Fibroblast of skin of right quadriceps (primary cell): ENCODE data around the gene ANO2.

Source experiments
- DNase-seq: peaks from one replicate; pipeline ENCODE4 v3.0.0-alpha.2; 2013

The ANO2 gene

DNA sequence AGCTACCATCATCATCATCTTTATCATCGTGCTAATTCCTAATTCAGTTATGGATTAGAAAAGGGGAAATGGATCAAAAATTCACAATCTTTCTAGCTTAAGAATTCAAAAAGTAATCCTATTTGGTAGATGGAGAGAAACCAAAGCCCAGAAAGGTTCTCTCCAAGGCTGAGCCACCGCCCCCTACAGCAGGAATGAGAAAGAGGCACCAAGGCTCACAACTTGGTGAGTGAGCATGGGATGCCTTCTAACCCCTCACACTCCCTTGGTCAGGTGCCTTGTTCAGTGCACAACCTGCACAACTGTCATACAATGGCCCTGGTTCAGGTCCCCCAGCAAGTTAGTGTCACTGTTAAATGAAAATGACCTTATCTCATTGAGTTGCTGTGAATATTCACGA lies 171.5 kb downstream of the ANO2 start:
- no peak for DNase-seq

GRCh38 chr12:5771756-5772155 lies 173.3 kb downstream of the ANO2 start:
- no peak for DNase-seq

- DNase-seq = no peak
These were observed 174.3 kb downstream of the ANO2 start for GRCh38 chr12:5770727-5771126.

- DNase-seq = no peak
These were observed 176.4 kb downstream of the ANO2 start for GRCh38 chr12:5768581-5769196.

GRCh38 chr12:5768171-5768570 lies 176.9 kb downstream of the ANO2 start:
- DNase-seq = no peak

- no peak for DNase-seq
These were observed 186.7 kb downstream of the ANO2 start for GRCh38 chr12:5758347-5758746.

GRCh38 chr12:5756338-5756842 lies 188.7 kb downstream of the ANO2 start:
- no peak for DNase-seq

- no peak for DNase-seq
These were observed 197.0 kb downstream of the ANO2 start for GRCh38 chr12:5748027-5748426.

DNA sequence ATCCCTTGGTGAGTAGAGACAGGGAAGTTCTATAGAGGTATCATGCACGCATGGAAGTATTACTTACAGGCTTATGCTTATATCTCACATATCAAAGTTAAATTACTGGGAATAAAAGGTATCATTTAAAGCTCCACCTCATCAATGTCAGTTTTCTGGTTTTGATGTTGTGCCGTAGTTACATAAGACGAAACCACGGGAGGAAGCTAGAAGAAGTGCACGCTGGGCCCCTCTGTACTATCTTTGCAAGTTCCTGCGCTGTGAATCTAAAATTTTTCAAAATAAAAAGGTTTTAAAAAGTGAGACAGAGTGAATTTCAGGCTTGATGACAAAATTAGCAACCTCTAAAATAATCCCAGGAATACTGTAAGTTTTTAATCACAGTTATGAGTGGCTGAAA lies 198.1 kb downstream of the ANO2 start:
- no peak for DNase-seq

- no peak for DNase-seq
These were observed 198.8 kb downstream of the ANO2 start for GRCh38 chr12:5746036-5746908.

GRCh38 chr12:5745251-5745888 lies 199.7 kb downstream of the ANO2 start:
- peak; percentile 70 for DNase-seq

DNA sequence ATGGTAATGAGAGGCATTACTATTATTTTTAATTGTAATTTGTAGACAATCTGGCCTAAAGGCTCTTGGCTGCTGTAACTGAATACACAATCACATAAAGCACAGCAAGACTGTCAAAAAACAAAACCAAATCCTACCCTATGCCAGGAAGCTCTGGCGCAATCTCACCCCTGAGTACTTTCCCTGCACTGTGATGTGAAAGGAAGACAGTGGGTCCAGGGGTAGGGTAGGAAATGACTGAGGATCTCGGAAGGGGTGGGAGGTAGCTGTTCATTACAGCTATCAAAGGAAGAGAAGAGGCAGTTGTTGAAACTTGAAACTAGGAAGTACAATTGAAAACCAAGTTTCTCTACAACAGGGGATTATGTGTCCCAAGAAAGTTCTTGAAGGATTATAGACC lies 202.8 kb downstream of the ANO2 start:
- no peak for DNase-seq

- no peak for DNase-seq
These were observed 205.1 kb downstream of the ANO2 start for GRCh38 chr12:5739917-5740316.

- no peak for DNase-seq
These were observed 207.3 kb downstream of the ANO2 start for GRCh38 chr12:5737778-5738177.

GRCh38 chr12:5736527-5736926 lies 208.5 kb downstream of the ANO2 start:
- no peak for DNase-seq

DNA sequence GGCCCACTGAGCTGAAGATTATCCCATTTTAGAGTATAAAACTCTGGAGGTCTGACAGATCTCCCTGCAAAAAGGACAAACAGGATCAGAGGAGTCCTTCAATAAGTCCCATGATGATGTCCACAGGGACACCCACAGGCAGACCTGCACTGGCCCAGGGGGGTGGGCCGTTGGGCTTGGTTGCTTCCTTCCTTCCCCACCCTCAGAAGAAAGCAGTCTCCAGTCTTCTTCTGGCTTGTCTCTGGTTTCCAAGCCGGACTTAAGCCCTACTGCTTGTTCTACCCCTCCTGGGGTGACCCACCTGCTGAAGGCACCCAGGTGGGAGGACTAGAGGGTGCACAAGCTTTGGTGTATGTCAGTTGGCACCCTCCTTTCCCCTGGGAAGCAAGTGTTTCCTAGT lies 209.0 kb downstream of the ANO2 start:
- no peak for DNase-seq

GRCh38 chr12:5733916-5734315 lies 211.1 kb downstream of the ANO2 start:
- DNase-seq = no peak

DNA sequence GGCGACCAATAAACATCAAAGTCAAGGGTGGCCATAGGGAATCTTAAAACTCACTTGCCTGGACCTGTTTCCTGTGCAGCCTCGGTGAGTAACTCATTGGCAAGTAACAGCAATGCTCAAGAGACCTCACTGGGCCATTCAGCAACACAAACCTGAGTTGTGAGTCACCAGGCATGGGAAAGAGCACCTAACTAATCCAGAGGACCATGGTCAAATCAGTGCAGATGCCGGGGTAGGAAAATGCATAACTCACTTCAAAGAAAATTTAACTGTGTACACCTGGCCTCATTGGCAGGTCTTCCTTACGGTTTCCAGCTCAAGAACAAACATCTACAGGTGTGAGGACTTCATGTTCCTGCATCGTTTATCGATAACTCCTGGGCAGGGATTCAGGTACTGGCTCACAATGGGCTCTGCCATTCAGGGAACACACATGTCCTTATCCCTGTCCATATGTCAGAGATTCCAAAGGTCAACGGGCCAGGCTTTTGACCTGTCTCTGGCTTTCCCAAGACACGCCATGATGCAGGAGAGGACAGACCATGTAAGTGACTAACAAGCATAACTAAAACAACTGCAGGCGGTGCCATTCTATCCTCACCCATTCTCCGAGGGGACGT lies 211.8 kb downstream of the ANO2 start:
- DNase-seq = peak; percentile 57

GRCh38 chr12:5730962-5731361 lies 214.1 kb downstream of the ANO2 start:
- DNase-seq = peak; percentile 31

DNA sequence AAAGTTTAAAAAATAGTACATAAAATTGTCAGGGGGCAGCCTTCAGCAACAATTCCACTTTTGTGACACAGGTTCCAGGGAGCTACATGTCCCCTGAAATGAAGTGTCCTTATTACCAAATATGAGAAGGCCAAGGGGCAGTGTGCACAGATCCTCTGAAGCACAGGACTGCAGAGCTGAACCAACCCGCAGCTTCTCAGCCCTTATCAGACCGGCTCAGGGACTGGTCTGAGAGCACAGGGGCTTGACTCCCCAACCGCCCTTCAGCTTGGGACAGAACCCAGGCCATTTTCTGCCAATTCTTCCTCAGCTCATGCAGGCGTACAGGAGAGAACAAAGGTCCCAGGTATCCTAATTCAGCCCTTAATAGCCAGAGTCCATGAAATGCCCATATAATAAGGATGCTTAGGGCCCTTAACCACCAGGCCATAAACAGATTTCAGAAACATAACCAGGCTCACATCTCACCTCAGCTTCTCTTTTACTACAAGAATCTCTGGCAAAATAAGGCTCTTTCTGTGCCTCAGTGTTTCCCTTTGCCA lies 221.3 kb downstream of the ANO2 start:
- DNase-seq = no peak

GRCh38 chr12:5723071-5723470 lies 222.0 kb downstream of the ANO2 start:
- DNase-seq = no peak

DNA sequence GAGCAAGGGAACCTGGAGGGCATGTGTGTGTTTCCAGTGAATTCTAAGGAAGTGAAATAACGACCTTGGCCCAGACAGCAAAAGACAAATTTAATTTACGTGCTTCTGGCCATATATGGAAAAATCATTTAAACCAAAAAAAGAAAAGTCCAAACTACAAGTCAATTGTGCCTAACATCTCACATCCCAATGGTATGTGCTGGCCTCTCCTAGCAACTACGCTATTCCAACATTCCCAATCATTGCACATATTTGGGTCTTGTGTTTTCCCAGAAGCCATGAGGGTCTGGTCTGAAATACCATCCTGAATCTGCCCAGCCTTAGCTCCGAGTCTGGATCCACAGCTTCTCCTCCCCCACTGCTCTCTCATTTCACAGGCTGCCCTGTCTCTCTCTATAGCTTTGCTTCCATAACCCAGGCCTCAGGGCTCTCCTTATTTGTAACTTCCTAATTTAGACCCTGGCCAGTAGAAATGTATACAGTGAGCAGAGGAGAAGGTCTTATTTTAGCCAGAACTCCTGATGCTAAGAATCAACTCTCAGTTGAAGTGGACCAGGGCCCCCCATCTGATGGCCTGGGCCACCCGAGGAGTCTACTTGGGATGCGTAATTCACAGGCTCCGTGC lies 224.6 kb downstream of the ANO2 start:
- DNase-seq = peak; percentile 38

DNA sequence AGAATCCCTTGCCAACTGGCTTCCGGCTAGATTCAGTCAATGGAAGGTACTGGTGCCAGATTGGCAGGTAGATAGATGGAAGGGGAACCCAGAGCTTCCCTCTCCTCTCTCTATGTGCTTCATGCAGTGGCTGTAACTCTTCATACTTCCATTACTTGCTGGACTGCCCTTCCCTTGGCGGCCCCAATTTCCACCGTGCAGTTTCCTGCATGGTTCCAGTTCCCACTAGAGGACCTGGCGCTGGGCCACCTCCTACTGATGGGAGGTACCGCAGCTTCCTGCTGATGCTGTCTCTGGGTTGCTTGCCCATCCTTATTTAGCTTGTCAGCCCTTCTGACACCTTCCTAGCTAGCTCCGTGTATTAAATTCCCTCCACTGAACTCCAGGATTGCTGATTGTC lies 226.4 kb downstream of the ANO2 start:
- no peak for DNase-seq
